ENCODE results near the gene OAT.
"Not testable (repeated sequence)": the region's sequence is repeated elsewhere in the genome, so short reads cannot be mapped to it uniquely, and the experiment has no call there.

Gene OAT

GRCh38 chr10:124378881-124379471 is 39.7 kb downstream of the OAT start:
- DNase-seq (ENCODE audit: low spot score): no peak

GRCh38 chr10:124378271-124378670 is 40.5 kb downstream of the OAT start:
- no peak for DNase-seq (ENCODE audit: low spot score)

GRCh38 chr10:124377101-124377500 is 41.6 kb downstream of the OAT start:
- no peak for DNase-seq (ENCODE audit: low spot score)

GRCh38 chr10:124376411-124376810 is 42.3 kb downstream of the OAT start:
- no peak for DNase-seq (ENCODE audit: low spot score)

GRCh38 chr10:124375691-124376090 is 43.0 kb downstream of the OAT start:
- DNase-seq (ENCODE audit: low spot score): no peak

- DNase-seq (ENCODE audit: low spot score): no peak
Observed at GRCh38 chr10:124375353-124375614, 43.4 kb downstream of the OAT start.

- no peak for DNase-seq (ENCODE audit: low spot score)
Observed at GRCh38 chr10:124374535-124375352, 44.0 kb downstream of the OAT start.

GRCh38 chr10:124372899-124373298 is 45.8 kb downstream of the OAT start:
- DNase-seq (ENCODE audit: low spot score): no peak

GRCh38 chr10:124370426-124370825 is 48.3 kb downstream of the OAT start:
- DNase-seq (ENCODE audit: low spot score): no peak

- no peak for DNase-seq (ENCODE audit: low spot score)
Observed at GRCh38 chr10:124369986-124370385, 48.7 kb downstream of the OAT start.

- not testable (repeated sequence) for DNase-seq (ENCODE audit: low spot score)
Observed at GRCh38 chr10:124369533-124369932, 49.2 kb downstream of the OAT start.

GRCh38 chr10:124369066-124369465 is 49.7 kb downstream of the OAT start:
- DNase-seq (ENCODE audit: low spot score): no peak

- DNase-seq (ENCODE audit: low spot score): no peak
Observed at GRCh38 chr10:124367936-124368335, 50.8 kb downstream of the OAT start.

GRCh38 chr10:124367414-124367813 is 51.3 kb downstream of the OAT start:
- no peak for DNase-seq (ENCODE audit: low spot score)

GRCh38 chr10:124366825-124367224 is 51.9 kb downstream of the OAT start:
- DNase-seq (ENCODE audit: low spot score): no peak

GRCh38 chr10:124366343-124366742 is 52.4 kb downstream of the OAT start:
- DNase-seq (ENCODE audit: low spot score): no peak

GRCh38 chr10:124364674-124365073 is 54.0 kb downstream of the OAT start:
- DNase-seq (ENCODE audit: low spot score): no peak

- DNase-seq (ENCODE audit: low spot score): no peak
Observed at GRCh38 chr10:124362568-124362967, 56.2 kb downstream of the OAT start.

- no peak for DNase-seq (ENCODE audit: low spot score)
Observed at GRCh38 chr10:124359336-124359832, 59.3 kb downstream of the OAT start.

- no peak for DNase-seq (ENCODE audit: low spot score)
Observed at GRCh38 chr10:124357561-124357885, 61.2 kb downstream of the OAT start.

- DNase-seq (ENCODE audit: low spot score): no peak
Observed at GRCh38 chr10:124356701-124357560, 61.8 kb downstream of the OAT start.

GRCh38 chr10:124354411-124355382 is 64.0 kb downstream of the OAT start:
- peak; percentile 18 for DNase-seq (ENCODE audit: low spot score)
